GM21619 (cell line): ENCODE data around the gene CENPP.

Source experiments
- ATAC-seq: cut with Tn5 transposase; IDR thresholded peaks from one replicate; pipeline ENCODE4 v1.9.1; 2021; ENCODE audit not compliant: unreplicated experiment

The CENPP gene

DNA sequence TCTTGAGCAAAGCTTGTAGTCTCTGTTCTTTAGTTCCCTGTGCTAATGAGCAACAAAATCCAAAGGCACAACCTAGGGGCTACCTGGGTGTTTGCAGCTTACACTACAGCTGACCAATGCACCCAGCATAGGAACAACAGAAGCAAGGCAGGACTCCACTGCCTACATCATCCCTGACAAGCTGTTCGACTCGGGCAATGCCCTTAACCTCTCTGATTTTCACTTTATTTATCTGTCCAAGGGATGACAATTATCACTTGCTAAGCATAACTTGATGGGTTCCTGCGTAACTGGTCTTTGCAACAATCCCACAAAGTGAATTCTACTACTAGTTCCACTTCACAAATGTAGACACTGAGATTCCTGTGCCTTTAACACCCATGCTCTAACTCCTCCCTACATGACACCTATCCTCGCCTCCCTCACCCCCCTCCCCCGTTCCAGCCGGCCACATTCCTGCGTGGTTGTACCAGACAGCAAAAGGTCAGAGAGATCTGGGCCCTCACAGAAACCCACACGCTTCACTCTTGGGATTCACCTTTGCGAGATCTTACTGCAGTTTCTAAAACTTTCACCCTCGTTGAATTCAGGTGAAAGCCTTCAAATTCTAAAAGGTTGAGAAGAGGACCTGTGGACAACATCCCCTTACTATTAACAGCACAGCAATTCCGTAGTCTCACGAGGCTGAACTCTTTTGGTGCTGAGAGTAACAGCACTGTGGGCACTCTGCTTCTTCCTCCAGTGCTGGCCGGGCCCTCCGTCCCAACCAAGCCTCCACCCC, 343.2 kb downstream of the CENPP start:
- no peak for ATAC-seq

DNA sequence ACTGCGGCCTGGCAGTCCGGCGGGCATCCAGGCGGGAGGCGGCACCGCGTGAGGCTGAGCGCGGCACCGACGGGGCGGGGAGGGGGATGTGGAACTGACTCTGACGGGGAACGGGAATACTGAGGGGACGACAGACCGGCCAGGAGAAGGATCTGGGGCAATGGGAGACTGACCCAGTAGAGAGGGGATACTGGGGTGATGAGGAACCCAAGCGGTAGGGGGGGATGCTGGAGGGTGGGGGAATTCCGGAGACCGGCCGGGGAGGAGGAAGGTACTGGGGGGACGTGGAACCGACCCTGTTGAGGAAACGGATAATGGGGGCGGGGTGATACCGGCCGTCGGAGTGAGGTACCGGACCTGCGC, 343.8 kb downstream of the CENPP start:
- peak; percentile 11 for ATAC-seq
